AG08396 (cell line): ENCODE data around the gene HS6ST2.
"Not testable (repeated sequence)": the region's sequence is repeated elsewhere in the genome, so short reads cannot be mapped to it uniquely, and the experiment has no call there.

Experiments used
- DNase-seq: peaks from one replicate; pipeline ENCODE4 v3.0.0; 2012; ENCODE audit warnings: low spot score, mixed read lengths

HS6ST2 gene

DNA sequence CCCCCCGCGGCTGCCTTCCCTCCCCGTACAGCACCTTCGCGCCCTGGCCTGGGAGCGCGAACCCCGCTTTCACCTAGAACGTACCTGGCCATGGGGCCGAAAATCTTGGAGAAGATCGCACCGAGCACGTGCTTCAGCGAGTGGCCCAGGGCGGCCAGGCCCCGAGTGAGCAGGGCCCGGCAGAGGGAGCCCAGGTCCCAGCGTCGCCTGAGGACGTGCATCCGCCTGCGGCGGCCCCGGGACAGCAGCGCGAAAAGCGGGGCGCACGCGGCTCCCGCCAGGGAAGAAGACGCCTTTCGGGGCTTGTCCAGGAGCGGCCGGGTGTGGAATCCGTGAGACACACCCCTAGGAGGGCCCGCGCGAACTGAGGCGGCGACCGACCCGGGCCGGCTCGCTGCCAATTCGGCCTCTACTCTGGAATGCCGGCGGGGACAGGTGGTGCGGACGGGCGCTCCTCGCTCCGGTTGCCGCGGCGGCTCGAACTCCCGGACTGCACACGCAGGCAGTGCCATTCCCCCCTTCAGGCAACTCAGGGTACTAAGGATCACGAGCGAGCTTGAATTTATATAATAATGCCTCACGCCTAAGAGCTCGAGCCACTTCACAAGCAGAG lies at the start of gene HS6ST2:
TSS of gene HS6ST2 (minus strand) at position 539 of the 613 bp plus-strand sequence.
- DNase-seq: no peak

DNA sequence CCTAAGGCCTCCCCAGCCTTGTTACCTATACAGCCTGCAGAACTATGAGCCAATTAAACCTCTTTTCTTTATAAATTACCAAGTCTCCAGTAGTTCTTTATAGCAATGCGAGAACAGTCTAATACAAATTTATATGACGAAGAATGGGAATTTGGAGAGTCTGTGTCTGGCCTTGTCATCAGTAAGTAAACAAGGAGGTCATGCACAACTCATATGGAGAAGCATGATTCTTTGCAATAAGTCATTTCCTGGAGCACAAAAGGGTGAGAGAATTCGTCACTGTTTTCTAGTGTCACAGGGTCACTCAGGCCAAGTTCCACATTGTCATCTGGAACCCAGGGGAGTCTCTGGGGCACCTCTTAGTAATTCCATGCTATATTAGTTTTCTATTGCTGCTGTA lies 49.0 kb upstream of the HS6ST2 start:
- DNase-seq: no peak

DNA sequence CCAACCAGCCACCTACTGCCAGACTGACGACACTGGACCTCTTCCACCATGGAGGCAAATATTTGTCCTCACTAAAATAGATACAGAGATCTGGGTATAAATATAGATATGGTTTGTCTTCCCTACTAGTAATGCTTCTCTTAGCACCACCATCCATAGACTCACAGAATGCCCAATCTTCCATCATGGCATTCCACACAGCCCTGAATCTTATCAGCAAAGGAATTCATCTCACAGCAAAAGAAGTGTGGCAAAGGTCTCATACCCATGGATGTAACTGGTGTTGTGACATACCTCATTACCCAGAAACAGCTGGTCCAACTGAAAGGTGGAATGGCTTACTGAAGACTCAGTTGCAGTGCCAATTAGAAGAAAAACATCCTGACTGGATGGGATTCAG lies 47.2 kb upstream of the HS6ST2 start:
- no peak for DNase-seq

DNA sequence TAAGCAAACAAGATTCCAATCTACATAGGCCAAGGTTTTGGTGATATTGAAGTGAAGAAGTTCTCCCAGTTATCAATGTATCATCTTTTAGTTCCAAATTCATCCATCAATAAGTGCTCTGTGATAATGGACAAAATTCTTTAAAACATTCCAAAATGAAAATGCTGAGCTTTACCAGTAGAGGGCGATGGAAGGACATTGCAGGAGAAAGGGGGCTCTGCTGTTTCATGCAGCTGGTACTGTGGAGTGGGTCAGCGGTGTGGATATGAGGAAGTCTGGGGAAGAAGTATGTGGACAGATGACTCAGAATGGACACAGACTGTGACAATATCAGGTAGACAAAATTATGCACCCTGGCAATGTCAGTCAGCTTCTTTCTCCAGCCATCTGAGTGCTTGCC lies 46.6 kb upstream of the HS6ST2 start:
- peak; percentile 18 for DNase-seq

DNA sequence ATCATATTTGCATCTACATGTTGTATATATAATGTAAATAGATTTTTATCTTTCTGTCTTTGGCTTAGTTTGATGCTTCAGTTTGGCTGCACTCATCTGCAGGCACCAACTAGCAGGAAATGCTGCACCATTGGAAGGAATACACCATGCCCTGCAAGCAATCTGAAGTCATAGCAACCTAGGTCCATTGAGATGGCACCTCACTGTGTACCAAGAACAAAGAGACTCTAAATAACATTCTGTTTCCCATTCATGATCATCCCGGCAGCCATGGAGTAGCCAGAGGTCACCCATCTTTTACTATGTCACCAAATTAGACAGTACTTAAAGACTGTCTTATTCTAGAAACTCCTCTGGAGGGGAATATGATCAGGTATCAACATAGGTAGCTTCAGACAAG lies 40.8 kb upstream of the HS6ST2 start:
- DNase-seq: no peak

DNA sequence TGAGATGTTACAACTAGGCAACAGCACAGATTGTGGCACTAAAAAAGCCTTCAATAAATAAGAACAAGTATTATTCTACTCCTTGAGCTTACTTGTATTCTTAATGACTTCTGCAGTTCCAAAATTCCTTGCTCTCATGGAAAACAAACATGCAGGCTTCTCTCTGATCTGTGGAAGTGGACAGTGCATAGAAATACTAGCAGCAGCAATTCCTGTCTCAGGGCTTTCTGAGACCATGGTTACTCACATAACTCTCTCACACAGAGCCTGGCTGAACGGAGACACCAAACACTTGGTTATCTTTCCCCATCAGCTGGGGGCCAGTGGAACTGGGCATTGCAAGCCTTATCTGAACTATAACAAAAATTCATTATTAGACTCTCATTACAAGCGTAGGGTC lies 32.4 kb upstream of the HS6ST2 start:
- no peak for DNase-seq

DNA sequence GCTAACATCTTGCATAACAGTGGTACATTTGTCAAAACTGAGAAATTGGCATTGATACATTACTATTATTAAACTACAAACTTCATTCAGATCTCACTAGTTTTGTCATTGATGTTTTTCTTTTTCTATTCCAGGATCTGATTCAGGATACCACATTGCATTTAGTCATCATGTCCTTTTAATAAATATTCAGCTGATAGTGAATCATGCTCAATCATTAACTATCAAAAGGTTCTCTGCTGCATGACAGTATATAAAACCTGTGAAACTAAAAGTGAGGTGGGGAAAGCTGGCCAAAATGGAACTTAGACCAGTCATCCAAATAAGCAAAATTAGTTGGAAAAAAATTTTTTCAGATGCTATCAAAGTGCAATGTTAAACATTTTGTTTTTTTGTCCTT lies 28.1 kb upstream of the HS6ST2 start:
- no peak for DNase-seq

DNA sequence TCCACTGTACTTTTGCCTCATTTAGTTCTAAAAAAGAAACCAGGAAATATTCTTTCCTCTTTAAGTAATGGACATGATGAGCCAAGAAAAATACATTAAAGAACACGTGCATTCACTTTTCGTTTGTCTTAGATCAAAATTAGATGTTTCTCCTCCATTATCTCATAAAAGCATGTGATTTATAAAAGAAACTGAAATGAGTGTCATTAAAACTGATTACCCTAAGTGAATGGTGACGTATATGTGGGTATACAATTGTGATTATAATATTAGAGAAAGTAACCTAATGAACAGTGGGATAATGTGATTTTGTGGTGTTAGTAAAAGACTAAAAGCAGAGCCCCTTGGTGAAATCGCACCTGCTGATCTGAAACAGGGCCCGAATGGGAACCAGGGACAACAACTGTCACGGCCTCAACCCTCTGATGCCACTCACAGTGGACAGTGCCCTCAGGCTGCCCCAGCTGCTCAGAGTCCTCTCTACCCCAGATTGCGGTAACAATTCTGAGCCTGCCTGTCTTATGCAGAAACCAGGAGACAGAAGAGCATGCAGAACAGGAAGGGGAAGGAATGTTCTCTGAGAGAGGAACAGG lies 25.7 kb upstream of the HS6ST2 start:
- no peak for DNase-seq

DNA sequence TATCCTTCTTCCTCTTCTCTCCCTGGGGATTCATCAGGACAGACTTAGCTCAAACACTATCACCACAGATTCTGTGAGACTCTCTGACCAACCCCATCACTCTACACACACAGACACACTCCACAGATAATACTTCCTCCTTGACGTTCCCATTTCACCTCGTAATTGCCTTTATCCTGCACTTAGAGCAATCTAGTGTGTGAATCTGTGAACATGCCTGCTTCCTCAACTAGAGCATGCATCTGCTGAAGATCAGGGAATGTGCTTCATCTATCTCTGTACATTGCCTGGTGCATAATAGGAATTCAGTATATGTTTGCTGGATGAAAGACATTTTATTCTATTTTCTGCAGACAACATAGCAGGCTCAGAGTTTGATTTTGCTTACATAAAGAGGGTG lies 25.1 kb upstream of the HS6ST2 start:
- no peak for DNase-seq

DNA sequence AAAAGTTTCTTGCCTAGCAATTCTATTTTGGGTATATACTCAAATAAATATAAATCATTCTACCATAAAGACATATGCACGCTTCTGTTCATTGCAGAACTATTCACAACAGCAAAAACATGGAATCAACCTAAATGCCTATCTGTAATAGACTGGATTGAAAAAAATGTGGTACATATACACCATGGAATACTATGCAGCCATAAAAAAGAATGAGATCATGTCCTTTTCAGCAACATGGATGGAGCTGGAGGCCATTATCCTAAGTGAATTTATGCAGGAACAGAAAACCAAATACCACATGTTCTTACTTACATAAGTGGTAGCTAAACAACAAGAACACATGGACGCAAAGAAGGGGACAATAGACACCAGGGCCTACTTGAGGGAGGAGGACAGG lies 21.6 kb upstream of the HS6ST2 start:
- not testable (repeated sequence) for DNase-seq

DNA sequence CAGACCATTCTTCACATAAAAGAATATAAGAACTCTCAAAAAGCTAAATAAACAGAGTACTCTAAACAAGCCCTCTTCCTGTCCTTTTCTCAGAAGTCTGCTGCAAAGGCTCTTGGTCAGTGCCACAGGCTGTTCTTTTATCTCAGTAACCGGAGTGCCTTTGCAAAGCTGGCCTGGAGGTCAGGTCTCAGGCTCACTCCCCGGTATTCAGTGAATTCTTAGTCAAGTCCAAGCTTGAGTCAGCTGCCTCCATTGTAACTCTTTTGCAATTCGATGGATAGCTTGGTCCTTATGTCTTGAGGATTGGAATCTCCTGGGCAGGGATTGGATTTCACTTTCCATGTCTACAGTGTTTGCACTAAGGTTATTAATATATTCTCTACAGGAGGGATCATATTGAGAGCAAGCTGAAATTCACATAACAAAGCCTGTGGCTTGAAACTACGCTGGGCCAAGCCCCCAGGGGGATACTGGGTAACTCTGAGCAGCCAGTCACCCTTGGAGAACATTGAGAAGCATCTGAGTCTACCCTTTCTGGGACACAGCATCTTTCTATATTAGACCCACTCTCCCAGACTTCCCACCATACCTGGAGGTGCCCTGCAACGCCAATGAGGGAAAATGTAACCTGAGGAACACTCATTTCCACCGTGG lies 10.0 kb upstream of the HS6ST2 start:
- no peak for DNase-seq

DNA sequence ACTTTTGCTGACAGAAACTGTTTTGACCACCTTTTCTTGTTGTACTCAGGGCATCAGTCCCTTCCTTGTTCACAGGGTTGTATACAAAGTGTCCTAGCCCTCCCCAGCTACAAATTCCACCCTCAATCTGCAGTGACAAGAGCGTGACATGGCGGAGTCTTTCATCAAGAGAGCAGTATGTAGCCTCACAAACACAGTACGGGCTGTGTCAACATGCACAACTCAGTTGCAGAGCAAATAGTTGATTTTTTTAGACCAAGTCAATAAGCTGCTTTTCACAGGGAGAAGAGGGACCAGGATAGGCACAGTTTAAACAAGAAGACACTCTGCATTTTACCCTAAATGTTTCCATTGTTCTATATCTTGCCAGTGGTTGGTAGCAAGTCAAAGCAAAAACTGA lies 8.6 kb upstream of the HS6ST2 start:
- no peak for DNase-seq

DNA sequence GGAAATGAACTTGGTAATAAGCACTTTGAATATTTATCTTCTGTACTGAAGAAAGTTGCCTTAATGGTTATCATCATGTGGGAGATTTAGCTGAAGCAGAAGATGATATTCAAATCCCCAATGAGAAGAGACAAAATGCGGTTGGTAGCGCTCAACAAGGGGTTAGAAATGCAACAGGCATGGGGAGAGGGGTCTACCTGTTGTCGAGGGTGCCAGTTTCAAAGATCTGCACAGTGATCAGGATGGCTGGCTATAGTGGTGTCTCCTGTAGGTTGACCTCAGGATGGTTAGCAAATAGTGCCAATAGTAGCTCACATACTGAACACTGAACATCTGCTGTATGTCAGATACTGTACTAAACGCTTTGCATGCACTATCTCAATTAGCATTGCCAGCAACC lies 7.0 kb upstream of the HS6ST2 start:
- no peak for DNase-seq

DNA sequence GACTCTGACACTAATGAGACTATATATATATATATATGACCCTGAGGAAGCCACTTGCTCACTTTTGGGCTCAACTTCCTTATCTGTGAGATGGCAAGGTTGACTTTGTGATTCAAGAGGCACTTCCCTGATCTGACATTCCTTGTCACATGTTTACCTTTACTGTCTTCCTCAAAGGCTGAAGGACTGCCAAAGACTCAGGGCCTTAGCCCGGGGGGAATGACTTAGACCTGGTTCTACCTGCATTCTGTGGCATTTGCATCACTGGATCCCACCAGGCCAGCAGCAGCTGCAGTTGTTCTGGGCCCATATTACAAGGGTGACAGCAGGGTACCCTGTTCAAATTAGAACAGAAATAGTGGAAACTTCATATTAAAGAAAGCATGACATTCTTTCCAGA lies 3.1 kb upstream of the HS6ST2 start:
- DNase-seq: no peak

DNA sequence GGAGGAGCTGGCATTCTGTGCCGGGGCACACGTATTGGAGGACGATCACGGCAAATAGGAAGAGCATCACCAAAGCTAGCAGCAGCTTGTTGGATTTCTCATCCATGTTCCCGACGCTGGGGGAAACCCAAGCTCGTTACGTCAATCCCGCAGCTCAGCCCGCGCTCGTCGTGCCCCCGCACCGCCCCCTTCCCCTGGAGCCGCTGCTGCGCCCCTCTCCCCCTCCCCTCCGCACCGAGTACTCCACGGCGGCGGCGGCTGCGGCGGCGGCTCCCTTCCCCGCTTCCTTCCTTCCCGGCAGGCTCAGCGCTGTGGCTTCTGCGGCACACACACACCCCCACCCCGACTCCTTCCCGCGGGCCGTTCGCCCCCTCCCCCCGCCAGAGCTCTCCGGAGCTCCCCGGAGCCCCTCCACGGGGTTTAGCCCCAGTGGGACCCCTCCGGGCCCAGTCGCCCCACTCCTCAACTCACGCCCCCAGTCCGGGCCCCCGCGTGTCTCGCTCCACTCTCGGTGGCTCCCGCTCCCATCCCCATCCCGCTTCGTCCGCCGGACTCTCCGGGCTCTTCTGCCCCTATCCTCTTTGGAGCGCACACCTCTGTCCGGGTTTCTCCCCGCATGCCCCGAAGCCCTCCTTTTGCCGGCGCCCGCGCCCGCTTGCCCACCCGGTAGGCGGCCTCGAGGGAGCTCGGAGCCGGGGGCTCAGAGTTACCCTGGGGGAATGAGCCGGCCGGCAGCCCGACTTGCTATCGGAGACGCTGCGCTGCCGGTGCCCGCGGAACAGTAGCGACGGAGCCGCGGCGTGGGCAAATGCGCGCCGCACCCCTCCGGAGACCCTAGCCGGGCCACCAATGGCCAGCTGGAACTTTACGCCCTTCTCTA lies 978 bp downstream of the HS6ST2 start:
- DNase-seq: no peak

DNA sequence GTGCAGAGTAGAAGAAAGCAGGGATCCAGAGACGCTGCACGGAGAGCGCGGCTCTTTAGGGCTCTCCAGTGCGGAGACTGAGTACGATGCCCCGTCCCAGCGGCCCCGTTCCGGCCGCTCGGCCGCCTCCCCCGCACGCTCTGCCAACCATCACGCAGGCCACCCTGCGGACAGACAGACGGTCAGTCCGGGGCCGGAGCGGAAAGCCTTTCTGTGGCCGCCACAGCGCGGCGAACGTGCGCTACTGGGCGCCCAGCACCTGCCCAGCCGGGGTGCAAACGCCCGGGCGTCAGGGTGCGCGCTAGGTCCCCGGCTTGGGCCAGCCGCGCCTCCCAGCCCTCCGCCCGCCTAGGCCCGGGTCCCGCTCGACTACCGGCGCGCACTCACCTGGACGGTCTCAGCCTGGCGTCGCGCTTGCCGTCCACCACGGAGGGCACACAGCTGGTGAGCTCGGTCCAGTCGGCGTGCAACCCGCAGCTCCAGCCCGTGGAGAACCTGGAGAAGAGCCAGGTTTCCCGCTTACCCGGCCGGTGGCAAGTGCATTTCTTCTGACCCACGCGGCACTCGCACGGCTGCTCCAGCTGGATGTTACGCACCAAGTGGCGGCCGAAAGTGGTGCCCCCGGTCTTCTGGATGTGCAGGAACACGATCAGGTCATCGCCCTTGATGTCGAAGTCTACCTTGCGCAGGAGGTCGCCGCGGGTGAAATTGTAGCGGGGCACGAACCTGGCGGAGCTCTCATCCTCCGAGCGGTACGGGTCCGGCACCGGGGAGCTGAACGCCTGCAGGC lies 1.8 kb downstream of the HS6ST2 start:
- no peak for DNase-seq

DNA sequence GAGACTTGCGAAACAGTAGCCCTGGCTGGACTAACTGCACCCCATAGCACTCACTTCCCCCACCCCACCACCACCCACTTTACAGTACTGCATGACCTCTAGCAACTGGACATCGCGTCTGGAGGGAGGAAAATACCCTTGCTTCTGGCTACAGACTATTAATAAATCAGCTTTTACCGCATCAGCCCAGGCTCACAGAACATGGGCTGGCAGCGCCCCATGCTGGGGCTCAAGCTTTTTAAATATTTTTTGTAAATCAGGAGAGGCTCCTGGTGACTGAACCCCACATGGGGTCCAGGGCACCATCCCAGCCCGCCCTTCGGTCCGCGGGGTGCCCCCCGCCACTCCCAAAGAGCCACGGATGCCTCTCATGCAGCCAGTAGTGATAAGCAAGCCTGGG lies 2.7 kb downstream of the HS6ST2 start:
- DNase-seq: no peak

DNA sequence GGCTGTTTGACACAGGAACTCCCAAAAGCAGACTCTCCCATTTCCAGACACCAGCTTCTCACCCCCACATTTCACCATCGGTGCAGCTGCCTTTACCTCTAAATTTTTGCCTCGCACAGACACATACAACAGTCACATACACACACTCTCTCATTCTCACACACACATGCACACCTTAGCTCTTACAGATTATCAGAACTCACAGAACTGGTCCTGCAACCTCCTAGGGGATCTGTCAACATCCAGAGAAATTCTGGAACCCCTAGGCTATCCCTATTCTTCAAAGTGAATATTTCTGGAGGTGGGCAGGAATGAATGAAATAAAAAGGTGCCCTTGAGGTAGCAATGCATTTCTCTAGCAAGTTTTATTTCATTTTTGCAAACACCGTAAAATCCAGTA lies 4.1 kb downstream of the HS6ST2 start:
- DNase-seq: no peak

DNA sequence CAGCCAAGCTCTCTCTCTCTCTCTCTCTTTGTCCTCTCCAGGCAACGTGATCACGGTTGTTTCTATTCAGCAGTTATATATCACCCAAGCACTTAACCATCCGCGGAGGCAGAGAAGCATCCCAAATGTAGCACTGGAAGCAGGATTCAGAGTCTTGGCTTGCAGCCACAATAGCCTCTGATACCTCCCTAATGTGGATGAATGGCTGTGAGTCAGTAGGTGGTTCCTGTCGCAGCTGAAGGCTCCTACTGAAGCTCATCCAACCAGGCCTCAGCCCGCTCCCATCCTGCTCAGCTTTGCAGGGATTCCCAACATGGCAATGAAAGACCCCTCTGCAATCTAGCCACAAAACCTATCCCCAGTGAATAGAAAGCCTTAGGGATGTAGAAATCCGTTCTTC lies 5.1 kb downstream of the HS6ST2 start:
- no peak for DNase-seq

DNA sequence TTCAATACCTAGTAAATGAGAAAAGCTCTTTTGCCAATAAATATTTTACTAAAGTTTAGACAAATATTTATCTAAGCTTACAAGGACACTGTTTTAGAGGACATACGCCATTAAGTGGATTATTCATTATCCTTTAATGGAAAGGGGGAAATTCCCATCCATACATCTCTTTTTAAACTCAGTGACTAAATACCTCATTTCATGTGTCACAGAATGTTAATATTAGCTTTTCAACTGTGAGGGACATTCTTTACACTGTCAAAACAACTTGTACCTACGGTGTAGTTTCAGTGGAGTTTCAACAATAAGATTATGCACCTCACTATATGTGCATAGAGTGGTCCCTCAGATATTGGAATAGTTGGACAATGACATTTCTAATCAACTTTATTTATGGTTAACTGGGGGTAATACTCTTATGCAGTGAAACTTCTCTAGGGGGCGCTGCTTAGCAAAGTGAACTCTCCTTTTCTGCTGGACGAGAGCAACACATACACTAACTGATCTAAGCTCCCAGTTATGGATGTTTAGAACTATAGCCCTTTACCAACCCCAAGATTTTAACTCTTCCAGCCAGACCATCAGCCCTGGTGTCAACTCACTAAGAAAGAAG lies 9.7 kb downstream of the HS6ST2 start:
- DNase-seq: no peak

DNA sequence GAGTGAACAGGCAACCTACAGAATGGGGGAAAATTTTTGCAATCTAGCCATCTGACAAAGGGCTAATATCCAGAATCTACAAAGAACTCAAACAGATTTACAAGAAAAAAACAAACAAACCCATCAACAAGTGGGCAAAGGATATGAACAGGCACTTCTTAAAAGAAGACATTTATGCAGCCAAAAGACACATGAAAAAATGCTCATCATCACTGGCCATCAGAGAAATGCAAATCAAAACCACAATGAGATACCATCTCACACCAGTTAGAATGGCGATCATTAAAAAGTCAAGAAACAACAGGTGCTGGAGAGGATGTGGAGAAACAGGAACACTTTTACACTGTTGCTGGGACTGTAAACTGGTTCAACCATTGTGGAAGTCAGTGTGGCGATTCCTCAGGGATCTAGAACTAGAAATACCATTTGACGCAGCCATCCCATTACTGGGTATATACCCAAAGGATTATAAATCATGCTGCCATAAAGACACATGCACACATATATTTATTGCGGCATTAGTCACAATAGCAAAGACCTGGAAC lies 13.3 kb downstream of the HS6ST2 start:
- DNase-seq: not testable (repeated sequence)
